Central memory CD8-positive, alpha-beta T cell (primary cell): ENCODE data around the gene YWHAE.
"Not testable (repeated sequence)": the region's sequence is repeated elsewhere in the genome, so short reads cannot be mapped to it uniquely, and the experiment has no call there.

Experiments
- ATAC-seq: fragments of 150-1000 bp; cut with Tn5 transposase; replicated peaks from 2 replicates; pipeline ENCODE4 v1.10.0; 2022; ENCODE audit warnings: mild to moderate bottlenecking, moderate FRiP score, moderate number of reproducible peaks; ENCODE audit not compliant: poor library complexity, severe bottlenecking; ENCODE audit errors: extremely low read depth
- DNase-seq, 2 donors: peaks; one replicate each; pipeline ENCODE4 v3.0.0; 2021; ENCODE audit warnings: low spot score in 2 of 2
- H3K27ac Mint-ChIP-seq: one replicate; pipeline ENCODE4 v1.8.0; 2022; ENCODE audit warnings: low read depth, mild to moderate bottlenecking, moderate library complexity, mixed read lengths
- H3K27me3 Mint-ChIP-seq: one replicate; pipeline ENCODE4 v1.8.0; 2022; ENCODE audit warnings: mixed read lengths
- H3K36me3 Mint-ChIP-seq: one replicate; pipeline ENCODE4 v1.8.0; 2022; ENCODE audit warnings: mild to moderate bottlenecking, moderate library complexity, mixed read lengths; ENCODE audit not compliant: insufficient read depth
- H3K4me1 Mint-ChIP-seq: one replicate; pipeline ENCODE4 v1.8.0; 2022; ENCODE audit warnings: mixed read lengths
- H3K4me3 Mint-ChIP-seq: one replicate; pipeline ENCODE4 v1.8.0; 2022; ENCODE audit warnings: mild to moderate bottlenecking, moderate library complexity, mixed read lengths
- H3K9me3 Mint-ChIP-seq: one replicate; pipeline ENCODE4 v1.8.0; 2022; ENCODE audit warnings: mixed read lengths

Gene YWHAE

GRCh38 chr17:1423456-1424135, 23.6 kb upstream of the YWHAE start:
- Mint-ChIP-seq H3K27ac (no peak overlapping the region), H3K4me1 (peaks cover 7% of the 10 kb centered on the region), H3K27me3 (no peaks in the 10 kb centered on the region), H3K36me3 (peaks cover 34% of the 10 kb centered on the region), H3K9me3 (no peaks in the 10 kb centered on the region), H3K4me3 (no peak overlapping the region)
- ATAC-seq (no peak), DNase-seq (no peak)

GRCh38 chr17:1422885-1423284, 22.9 kb upstream of the YWHAE start:
- DNase-seq (no peak), ATAC-seq (no peak)
- Mint-ChIP-seq H3K4me3 (no peak overlapping the region), H3K9me3 (no peaks in the 10 kb centered on the region), H3K36me3 (peaks cover 35% of the 10 kb centered on the region), H3K4me1 (peaks cover 7% of the 10 kb centered on the region), H3K27me3 (no peaks in the 10 kb centered on the region), H3K27ac (no peak overlapping the region)

DNA sequence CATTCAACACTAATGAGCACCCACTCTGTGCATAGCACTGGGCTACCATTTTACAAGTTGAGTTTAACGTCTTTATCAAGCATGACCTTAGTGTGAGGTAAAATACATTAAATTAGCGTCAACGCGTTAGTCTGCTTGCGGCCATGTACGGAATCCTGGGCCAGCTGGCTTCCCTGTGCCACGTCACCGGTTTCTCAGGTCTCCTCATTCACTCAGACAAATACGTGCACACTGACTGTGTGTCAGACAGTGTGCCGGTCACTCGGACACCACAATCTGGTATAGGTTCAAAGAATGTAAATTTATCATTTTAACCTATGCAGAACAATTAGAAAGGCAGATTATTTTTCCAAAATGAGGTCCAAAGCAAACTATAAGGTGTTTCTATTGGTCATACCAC, 21.4 kb upstream of the YWHAE start:
- no peaks in the 10 kb centered on the region for H3K27me3 Mint-ChIP-seq
- ATAC-seq (no peak), DNase-seq (no peak)
- no peaks in the 10 kb centered on the region for H3K9me3 Mint-ChIP-seq
- H3K36me3 Mint-ChIP-seq, result peaks cover 38% of the 10 kb centered on the region
- H3K4me1 Mint-ChIP-seq, result peaks cover 7% of the 10 kb centered on the region
- no peak overlapping the region for H3K4me3 Mint-ChIP-seq
- no peak overlapping the region for H3K27ac Mint-ChIP-seq

- H3K27me3 Mint-ChIP-seq, result no peaks in the 10 kb centered on the region
- H3K9me3 Mint-ChIP-seq, result no peaks in the 10 kb centered on the region
- peaks cover 39% of the 10 kb centered on the region for H3K36me3 Mint-ChIP-seq
- H3K4me3 Mint-ChIP-seq, result no peak overlapping the region
- no peak overlapping the region for H3K27ac Mint-ChIP-seq
- peaks cover 7% of the 10 kb centered on the region for H3K4me1 Mint-ChIP-seq
- ATAC-seq (no peak), DNase-seq (no peak)
These were observed 21.0 kb upstream of the YWHAE start for GRCh38 chr17:1420981-1421380.

DNA sequence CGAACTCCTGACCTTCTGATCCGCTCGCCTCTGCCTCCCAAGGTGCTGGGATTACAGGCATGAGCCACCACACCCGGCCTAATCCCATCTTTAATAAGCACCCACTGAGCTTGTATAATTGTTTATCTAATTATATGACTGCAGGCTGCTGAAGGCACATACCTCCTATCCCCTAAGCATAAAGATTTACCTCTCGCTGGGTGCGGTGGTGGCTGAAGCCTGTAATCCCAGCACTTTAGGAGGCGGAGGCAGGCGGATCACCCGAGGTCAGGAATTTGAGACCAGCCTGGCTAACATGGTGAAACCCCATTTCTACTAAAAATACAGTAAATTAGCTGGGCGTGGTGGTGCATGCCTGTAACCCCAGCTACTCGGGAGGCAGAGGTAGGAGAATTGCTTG, 20.1 kb upstream of the YWHAE start:
- Mint-ChIP-seq H3K4me1 (no peaks in the 10 kb centered on the region), H3K27ac (no peak overlapping the region), H3K4me3 (no peak overlapping the region), H3K36me3 (peaks cover 36% of the 10 kb centered on the region), H3K9me3 (no peaks in the 10 kb centered on the region), H3K27me3 (no peaks in the 10 kb centered on the region)
- no peak for DNase-seq
- ATAC-seq, result no peak

- H3K27me3 Mint-ChIP-seq, H3K4me3 Mint-ChIP-seq, H3K9me3 Mint-ChIP-seq, H3K27ac Mint-ChIP-seq, ATAC-seq, H3K4me1 Mint-ChIP-seq, DNase-seq: not testable (repeated sequence)
- H3K36me3 Mint-ChIP-seq, result peaks cover 30% of the 10 kb centered on the region
These were observed 18.5 kb upstream of the YWHAE start for GRCh38 chr17:1418476-1418875.

DNA sequence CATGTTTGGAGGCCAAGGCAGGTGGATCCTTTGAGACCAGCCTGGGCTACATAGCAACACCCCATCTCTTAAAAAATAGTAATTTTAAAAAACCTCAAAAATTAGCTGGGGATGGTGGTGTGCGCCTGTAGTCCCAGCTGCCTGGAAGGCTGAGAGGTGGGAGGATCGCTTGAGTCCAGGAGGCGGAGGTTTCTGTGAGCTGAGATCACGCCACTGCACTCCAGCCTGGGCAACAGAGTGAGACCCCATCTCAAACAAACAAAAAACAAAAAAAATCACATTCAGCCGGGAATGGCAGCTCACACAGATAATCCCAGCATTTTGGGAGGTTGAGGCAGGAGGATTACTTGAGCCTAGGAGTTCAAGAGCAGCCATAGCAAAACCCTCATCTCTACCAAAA, 16.4 kb upstream of the YWHAE start:
- Mint-ChIP-seq H3K4me3 (no peak overlapping the region), H3K4me1 (no peaks in the 10 kb centered on the region), H3K27ac (no peak overlapping the region), H3K27me3 (no peaks in the 10 kb centered on the region), H3K36me3 (peaks cover 15% of the 10 kb centered on the region), H3K9me3 (no peaks in the 10 kb centered on the region)
- no peak for ATAC-seq
- DNase-seq, result no peak

DNA sequence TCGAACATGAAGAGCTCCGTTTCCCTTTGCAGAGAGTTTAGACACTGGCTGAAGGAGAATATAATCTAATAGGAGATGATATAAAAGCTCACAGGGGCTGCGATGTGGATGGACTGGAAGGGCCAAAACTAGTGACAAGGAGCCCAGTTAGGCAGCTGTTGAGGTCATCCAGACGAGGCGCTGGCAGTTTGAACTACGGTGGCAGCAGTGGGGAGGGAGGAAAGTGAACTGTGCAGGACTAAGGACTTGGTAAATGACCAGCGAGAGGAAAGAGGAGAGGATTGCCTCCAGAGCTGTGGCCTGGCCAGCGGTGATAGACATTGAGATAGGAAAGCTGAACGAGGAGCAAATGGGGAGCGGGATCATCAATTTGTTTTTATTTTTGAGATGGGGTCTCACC, 14.6 kb upstream of the YWHAE start:
- Mint-ChIP-seq H3K36me3 (peaks cover 11% of the 10 kb centered on the region), H3K9me3 (no peaks in the 10 kb centered on the region), H3K4me1 (no peaks in the 10 kb centered on the region), H3K4me3 (no peak overlapping the region), H3K27ac (no peak overlapping the region), H3K27me3 (no peaks in the 10 kb centered on the region)
- DNase-seq (no peak), ATAC-seq (no peak)

GRCh38 chr17:1414001-1414574, 14.1 kb upstream of the YWHAE start:
- Mint-ChIP-seq H3K27ac (no peak overlapping the region), H3K36me3 (peaks cover 11% of the 10 kb centered on the region), H3K4me1 (no peaks in the 10 kb centered on the region), H3K9me3 (no peaks in the 10 kb centered on the region), H3K27me3 (no peaks in the 10 kb centered on the region), H3K4me3 (no peak overlapping the region)
- no peak for DNase-seq
- ATAC-seq, result no peak

DNA sequence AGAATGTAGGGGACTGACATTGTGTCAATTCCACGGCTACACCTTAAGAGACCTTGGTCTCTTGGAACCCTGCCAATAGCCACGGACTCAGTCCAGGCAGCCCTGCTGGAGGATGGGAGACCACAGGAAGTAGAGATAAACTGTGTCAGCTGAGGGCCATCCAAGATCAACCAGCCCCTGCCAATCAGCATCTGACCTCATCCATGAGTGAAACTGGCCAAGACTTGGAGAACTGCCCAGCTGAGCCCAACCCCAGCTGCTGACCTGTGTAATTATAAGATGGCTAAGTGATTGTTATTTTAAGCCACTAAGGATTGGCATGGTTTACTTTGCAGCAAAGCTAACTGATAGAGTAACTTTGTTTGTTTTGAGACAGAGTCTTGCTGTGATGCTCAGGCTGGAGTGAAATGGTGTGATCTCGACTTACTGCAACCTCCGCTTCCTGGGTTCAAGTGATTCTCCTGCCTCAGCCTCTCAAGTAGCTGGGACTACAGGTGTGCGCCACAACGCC, 13.3 kb upstream of the YWHAE start:
- H3K9me3 Mint-ChIP-seq, result no peaks in the 10 kb centered on the region
- ATAC-seq (no peak), DNase-seq (no peak)
- no peaks in the 10 kb centered on the region for H3K27me3 Mint-ChIP-seq
- no peaks in the 10 kb centered on the region for H3K4me1 Mint-ChIP-seq
- peaks cover 8% of the 10 kb centered on the region for H3K36me3 Mint-ChIP-seq
- no peak overlapping the region for H3K27ac Mint-ChIP-seq
- H3K4me3 Mint-ChIP-seq, result no peak overlapping the region

DNA sequence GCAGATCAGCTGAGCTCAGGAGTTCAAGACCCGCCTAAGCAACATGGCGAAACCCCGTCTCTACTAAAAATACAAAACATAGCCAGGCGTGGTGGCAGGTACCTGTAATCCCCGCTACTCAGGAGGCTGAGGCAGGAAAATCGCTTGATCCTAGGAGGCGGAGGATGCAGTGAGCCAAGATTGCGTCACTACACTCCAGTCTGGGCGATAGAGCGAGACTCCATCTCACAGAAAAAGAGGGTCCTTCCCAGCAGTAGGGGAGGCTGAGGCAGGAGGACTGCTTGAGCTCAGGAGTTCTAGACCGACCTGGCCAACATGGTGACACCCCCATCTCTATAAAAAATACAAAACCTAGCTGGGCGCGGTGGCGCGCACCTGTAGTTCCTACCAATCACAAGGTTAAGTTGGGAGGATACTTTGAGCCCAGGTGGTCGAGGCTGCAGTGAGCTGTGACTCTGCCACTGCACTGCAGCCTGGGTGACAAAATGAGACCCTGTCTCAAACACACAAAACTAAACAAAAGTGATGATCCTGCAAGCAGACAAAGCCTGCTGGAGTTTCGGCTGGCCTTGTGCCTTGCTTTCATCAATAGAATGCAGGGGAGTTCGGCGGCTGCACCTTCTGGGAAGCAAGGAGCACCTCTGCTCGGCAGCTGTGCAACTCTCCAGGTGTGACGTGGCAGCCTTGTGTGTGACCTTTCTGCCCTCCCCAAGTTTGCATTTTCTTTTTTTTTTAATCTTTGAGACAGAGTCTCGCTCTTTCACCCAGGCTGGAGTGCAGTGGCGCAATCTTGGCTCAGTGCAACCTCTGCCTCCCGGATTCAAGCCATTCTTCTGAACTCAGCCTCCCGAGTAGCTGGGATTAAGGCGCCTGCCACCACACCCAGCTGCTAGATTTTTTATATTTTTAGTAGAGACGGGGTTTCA, 12.4 kb upstream of the YWHAE start:
- Mint-ChIP-seq H3K4me1 (no peaks in the 10 kb centered on the region), H3K9me3 (no peaks in the 10 kb centered on the region), H3K27me3 (no peaks in the 10 kb centered on the region), H3K36me3 (peaks cover 3% of the 10 kb centered on the region), H3K4me3 (no peak overlapping the region), H3K27ac (no peak overlapping the region)
- no peak for ATAC-seq
- DNase-seq, result no peak

DNA sequence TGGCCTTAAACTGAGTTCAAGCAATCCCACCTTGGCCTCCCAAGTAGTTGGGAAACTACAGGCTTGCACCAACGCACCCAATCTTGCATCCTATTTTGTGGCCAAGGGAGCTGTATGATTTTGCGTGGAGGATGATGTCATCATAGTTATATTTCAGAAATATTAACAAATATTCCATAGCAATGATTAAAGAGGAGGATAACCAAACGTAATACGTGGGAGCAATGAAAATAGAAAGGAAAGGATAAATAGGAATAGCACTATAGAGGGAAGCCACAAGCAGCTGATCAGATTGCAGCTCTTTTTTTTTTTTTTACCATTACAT, 2.2 kb upstream of the YWHAE start:
- no peaks in the 10 kb centered on the region for H3K27me3 Mint-ChIP-seq
- DNase-seq, result no peak
- ATAC-seq, result no peak
- no peaks in the 10 kb centered on the region for H3K9me3 Mint-ChIP-seq
- no peak overlapping the region for H3K27ac Mint-ChIP-seq
- no peak overlapping the region for H3K4me3 Mint-ChIP-seq
- H3K4me1 Mint-ChIP-seq, result peaks cover 24% of the 10 kb centered on the region
- peaks cover 19% of the 10 kb centered on the region for H3K36me3 Mint-ChIP-seq
